HCT116 (cell line): ENCODE data around the gene KRIT1. TPM values are rescaled to one million over a fixed set of nuclear protein-coding genes. Genes with fewer than 3 reads are reported as not detected.

Experiments
- ATAC-seq: fragments of 200-7000 bp; cut with Tn5 transposase; 2 replicates; pipeline ENCODE4 v1.9.1; 2020; ENCODE audit warnings: mild to moderate bottlenecking, moderate library complexity
- BruUV-seq: library from RNA; stranded (reverse); fragments of 400-500 nt; replicated peaks from 2 replicates; lab custom pipeline; 2021; lab: Mats Ljungman, UMichigan
- CTCF ChIA-PET: fragments of 300-600 bp; sonication (Branson Sonifier 250); formaldehyde crosslinking; loops from one replicate; lab custom pipeline; 2021; ENCODE audit warnings: antibody characterized with exemption; lab: Charles Lee
- POLR2A ChIA-PET: fragments of 300-600, 350-600 bp; sonication (Branson Sonifier 250); formaldehyde crosslinking; loops from one replicate; lab custom pipeline; 2021; ENCODE audit warnings: antibody characterized with exemption; lab: Charles Lee
- RAD21 ChIA-PET, 2 experiments: fragments of 300-600 bp; sonication (Branson Sonifier 250); formaldehyde crosslinking; loops; one replicate each; lab custom pipeline; 2023; ENCODE audit warnings: low total read pairs in 2 of 2; ENCODE audit not compliant: uncharacterized antibody in 2 of 2, unreplicated experiment in 2 of 2, low non-redundant PET in 1 of 2; lab: Charles Lee
- DNase-seq: peaks from one replicate; pipeline ENCODE4 v3.0.0-alpha.2; 2010; ENCODE audit warnings: low read depth, low spot score
- H2AFZ ChIP-seq: fragments of 200-600 bp; shearing (Covaris generic), sonication (generic); 2 replicates; pipeline ENCODE4 v1.6.1; 2017; ENCODE audit warnings: low read depth, mixed run types, mixed read lengths, antibody characterized with exemption, low read length; ENCODE audit not compliant: poor library complexity, severe bottlenecking
- H3K27ac ChIP-seq: 2 replicates; pipeline ENCODE4 v1.5.1; 2012; ENCODE audit warnings: low read depth, low read length
- H3K27me3 ChIP-seq: fragments of 200-600 bp; sonication (generic); 2 replicates; pipeline ENCODE4 v1.6.1; 2016; ENCODE audit warnings: mixed run types, low read length, mixed read lengths; ENCODE audit not compliant: insufficient read depth
- H3K36me3 ChIP-seq, 2 experiments: fragments of 200-500 bp in 1 of 2; fragments of 200-600 bp in 1 of 2; sonication (Bioruptor generic) in 1 of 2; sonication (generic) in 1 of 2; 2 replicates each; pipeline versions ENCODE4 v1.5.1 to v1.6.1; 2014 to 2016; ENCODE audit warnings: low read length in 2 of 2, inconsistent platforms in 1 of 2, mixed read lengths in 1 of 2, mixed run types in 1 of 2; ENCODE audit not compliant: insufficient read depth in 2 of 2, control insufficient read depth in 1 of 2
- H3K4me1 ChIP-seq, 2 experiments: fragments of 200-600 bp in 1 of 2; sonication (generic) in 1 of 2; 2 replicates each; pipeline versions ENCODE4 v1.5.1 to v1.6.1; 2012 to 2017; ENCODE audit warnings: low read length in 2 of 2, inconsistent platforms in 1 of 2, mild to moderate bottlenecking in 1 of 2, mixed read lengths in 1 of 2, mixed run types in 1 of 2, moderate library complexity in 1 of 2; ENCODE audit not compliant: insufficient read depth in 2 of 2, control insufficient read depth in 1 of 2
- H3K4me2 ChIP-seq: fragments of 200-600 bp; sonication (generic); 2 replicates; pipeline ENCODE4 v1.6.1; 2017; ENCODE audit warnings: mixed run types, low read length, mixed read lengths
- H3K4me3 ChIP-seq, 2 experiments: fragments of 200-600 bp in 1 of 2; sonication (generic) in 1 of 2; replicated peaks in 1 of 2; 2 replicates each; pipeline ENCODE4 v1.5.1; 2011 to 2016; ENCODE audit warnings: low read length in 2 of 2, control low read depth in 1 of 2, low read depth in 1 of 2, mild to moderate bottlenecking in 1 of 2, mixed read lengths in 1 of 2, mixed run types in 1 of 2
- H3K79me2 ChIP-seq: fragments of 200-600 bp; sonication (generic); 2 replicates; pipeline ENCODE4 v1.6.1; 2017; ENCODE audit warnings: mild to moderate bottlenecking, mixed run types, low read length, moderate library complexity, mixed read lengths; ENCODE audit not compliant: insufficient read depth
- H3K9ac ChIP-seq: fragments of 200-600 bp; sonication (generic); 2 replicates; pipeline ENCODE4 v1.6.1; 2016; ENCODE audit warnings: low read length, mixed read lengths
- H3K9me2 ChIP-seq: fragments of 200-600 bp; sonication (generic), shearing (Covaris generic); 2 replicates; pipeline ENCODE4 v1.6.1; 2017; ENCODE audit warnings: mixed run types, mild to moderate bottlenecking, moderate library complexity; ENCODE audit not compliant: insufficient read depth
- H3K9me3 ChIP-seq, 2 experiments: fragments of 200-500 bp in 1 of 2; fragments of 200-600 bp in 1 of 2; sonication (Bioruptor generic) in 1 of 2; sonication (generic) in 1 of 2; 2 replicates each; pipeline ENCODE4 v1.6.1; 2014 to 2017; ENCODE audit warnings: low read length in 2 of 2, mixed read lengths in 2 of 2, inconsistent platforms in 1 of 2, low read depth in 1 of 2, mild to moderate bottlenecking in 1 of 2, mixed run types in 1 of 2, moderate library complexity in 1 of 2; ENCODE audit not compliant: control insufficient read depth in 1 of 2, insufficient read depth in 1 of 2
- H4K20me1 ChIP-seq: fragments of 200-600 bp; sonication (generic), shearing (Covaris generic); 2 replicates; pipeline ENCODE4 v1.6.1; 2017; ENCODE audit warnings: mixed run types, mild to moderate bottlenecking, moderate library complexity; ENCODE audit not compliant: insufficient read depth
- CBX3 ChIP-seq: IDR thresholded peaks from 2 replicates; pipeline ENCODE4 v1.6.1; 2012; ENCODE audit warnings: low read depth
- CEBPB ChIP-seq: IDR thresholded peaks from 2 replicates; pipeline ENCODE4 v1.6.1; 2012; ENCODE audit warnings: low read depth
- ELF1 ChIP-seq: IDR thresholded peaks from 2 replicates; pipeline ENCODE4 v1.6.1; 2012; ENCODE audit warnings: low read depth, borderline replicate concordance
- EZH2phosphoT487 ChIP-seq: fragments of 200-600 bp; IDR thresholded peaks from 2 replicates; pipeline ENCODE4 v1.6.1; 2018; ENCODE audit warnings: antibody characterized with exemption, borderline replicate concordance
- FOSL1 ChIP-seq: IDR thresholded peaks from 2 replicates; pipeline ENCODE4 v1.6.1; 2012; ENCODE audit warnings: low read depth
- JUND ChIP-seq: IDR thresholded peaks from 2 replicates; pipeline ENCODE4 v1.6.1; 2012
- POLR2A ChIP-seq: IDR thresholded peaks from 2 replicates; pipeline ENCODE4 v1.7.0; 2011; ENCODE audit warnings: borderline replicate concordance; ENCODE audit not compliant: insufficient read depth, insufficient read length; ENCODE audit errors: extremely low read depth
- POLR2AphosphoS5 ChIP-seq: IDR thresholded peaks from 2 replicates; pipeline ENCODE4 v1.6.1; 2011; ENCODE audit warnings: mild to moderate bottlenecking, low read depth, low read length, moderate library complexity
- RAD21 ChIP-seq: IDR thresholded peaks from 2 replicates; pipeline ENCODE4 v1.6.1; 2012; ENCODE audit warnings: low read depth, mild to moderate bottlenecking
- SIN3A ChIP-seq: IDR thresholded peaks from 2 replicates; pipeline ENCODE4 v1.6.1; 2012; ENCODE audit warnings: low read depth
- SRF ChIP-seq: IDR thresholded peaks from 2 replicates; pipeline ENCODE4 v1.6.1; 2012; ENCODE audit warnings: low read depth
- YY1 ChIP-seq: IDR thresholded peaks from 2 replicates; pipeline ENCODE4 v1.6.1; 2011; ENCODE audit warnings: low read length, low read depth, moderate library complexity, mild to moderate bottlenecking; ENCODE audit not compliant: insufficient replicate concordance; ENCODE audit errors: extremely low read depth
- ZFX ChIP-seq: fragments of 450-650 bp; IDR thresholded peaks from 2 replicates; pipeline ENCODE4 v1.6.1; 2017
- ZNF274 ChIP-seq: fragments of 200-500 bp; sonication (Bioruptor generic); IDR thresholded peaks from 2 replicates; pipeline ENCODE4 v1.6.1; 2014; ENCODE audit warnings: mild to moderate bottlenecking, low read depth, low read length, inconsistent platforms
- intact Hi-C: fragments of 100-400 bp; cut with micrococcal nuclease; formaldehyde crosslinking; loops from 2 replicates; pipeline ENCODE4 v1.10.0; 2022
- total RNA-seq: library from RNA; stranded (reverse); gene quantifications from one replicate; pipeline ENCODE4 v1.2.1, GENCODE V29; 2021; ENCODE audit not compliant: unreplicated experiment
- TF ChIP-seq, protein P1 (sequence below): IDR thresholded peaks from 2 replicates; pipeline ENCODE4 v1.6.1; 2012; ENCODE audit warnings: low read depth
- TF ChIP-seq, protein P2 (sequence below), 3 experiments: fragments of 200-600 bp in 1 of 3; sonication (generic) in 1 of 3; IDR thresholded peaks in 2 of 3; conservative IDR thresholded peaks in 1 of 3; 2 replicates each; pipeline ENCODE4 v1.5.1; 2012 to 2017; ENCODE audit warnings: low read depth in 2 of 3, low read length in 2 of 3, antibody characterized with exemption in 1 of 3, borderline replicate concordance in 1 of 3, control low read depth in 1 of 3, mild to moderate bottlenecking in 1 of 3, mixed read lengths in 1 of 3, mixed run types in 1 of 3, moderate library complexity in 1 of 3; ENCODE audit not compliant: insufficient read depth in 1 of 3
- TF ChIP-seq, protein P3 (sequence below): IDR thresholded peaks from 2 replicates; pipeline ENCODE4 v1.6.1; 2012

KRIT1 gene
- total RNA-seq, 1 experiment from 2014 or later, result 32.4 TPM

DNA sequence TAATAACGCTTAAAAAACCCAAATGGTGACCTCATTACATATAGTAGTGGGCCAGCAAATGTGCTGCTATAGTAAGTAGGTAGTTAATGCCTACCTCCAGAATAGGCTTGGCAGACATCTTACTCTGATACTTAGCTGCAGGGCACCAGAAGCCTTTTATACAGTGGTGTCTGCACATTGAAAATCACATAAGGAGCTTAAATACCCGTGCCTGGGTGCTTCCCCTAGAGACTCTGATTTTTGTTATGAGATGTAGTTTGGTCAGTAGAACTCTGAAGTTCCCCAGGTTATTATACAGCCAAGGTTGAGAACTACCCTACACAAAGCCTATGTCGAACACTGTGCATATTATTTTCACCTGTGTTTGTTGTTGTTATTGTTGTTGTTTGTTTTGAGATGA is 47.3 kb upstream of the KRIT1 start (continued):
- TF ChIP-seq SIN3A, result no peak
- TF ChIP-seq, all 23 proteins: peak for 0

DNA sequence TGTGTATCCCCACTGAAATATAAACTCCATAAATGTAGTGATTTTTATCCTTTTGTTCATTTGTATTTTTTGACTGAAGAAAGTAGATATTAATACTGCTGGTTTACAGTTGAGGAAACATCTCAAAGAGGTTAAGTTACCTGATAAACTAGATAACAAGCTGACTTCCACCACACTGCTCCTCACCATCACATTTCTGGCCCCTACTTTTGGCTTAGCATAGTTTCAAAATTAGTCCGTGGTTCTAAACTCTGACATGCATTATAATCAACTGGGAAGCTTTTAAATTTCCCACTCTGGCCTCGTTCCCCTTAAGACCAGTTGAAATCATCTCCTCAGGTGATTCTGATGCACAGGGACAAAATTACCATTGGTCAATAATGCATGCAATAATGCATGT is 43.6 kb upstream of the KRIT1 start:
- POLR2A ChIA-PET, result no interaction called here
- Histone ChIP-seq H3K27me3 (no peaks in the 10 kb centered on the region), H3K27ac (no peak overlapping the region), H4K20me1 (no peaks in the 10 kb centered on the region; the same call in 1 of the 2 replicates), H3K9ac (no peak overlapping the region), H3K4me2 (no peak overlapping the region), H2AFZ (no peak overlapping the region), H3K36me3 (no peaks in the 10 kb centered on the region), H3K4me1 (peaks cover 0 to 3% of the 10 kb centered on the region in 2 experiments; a peak in 1 of 4 replicates), H3K9me2 (no peaks in the 10 kb centered on the region), H3K9me3 (no peaks in the 10 kb centered on the region), H3K4me3 (no peak overlapping the region), H3K79me2 (peaks cover 42% of the 10 kb centered on the region)
- no TSS peak for BruUV-seq
- CTCF ChIA-PET, result no interaction called here
- ATAC-seq, result no peak
- intact Hi-C loops, result no loop called here
- RAD21 ChIA-PET, result no interaction called here
- TF ChIP-seq JUND, result no peak
- no peak for TF ChIP-seq POLR2AphosphoS5
- no peak for TF ChIP-seq CEBPB
- no peak for TF ChIP-seq RAD21
- TF ChIP-seq EZH2phosphoT487, result no peak
- TF ChIP-seq ZNF274, result no peak
- no peak for TF ChIP-seq CBX3
- TF ChIP-seq SRF, result no peak
- no peak for TF ChIP-seq ZFX
- TF ChIP-seq, protein P1, sequence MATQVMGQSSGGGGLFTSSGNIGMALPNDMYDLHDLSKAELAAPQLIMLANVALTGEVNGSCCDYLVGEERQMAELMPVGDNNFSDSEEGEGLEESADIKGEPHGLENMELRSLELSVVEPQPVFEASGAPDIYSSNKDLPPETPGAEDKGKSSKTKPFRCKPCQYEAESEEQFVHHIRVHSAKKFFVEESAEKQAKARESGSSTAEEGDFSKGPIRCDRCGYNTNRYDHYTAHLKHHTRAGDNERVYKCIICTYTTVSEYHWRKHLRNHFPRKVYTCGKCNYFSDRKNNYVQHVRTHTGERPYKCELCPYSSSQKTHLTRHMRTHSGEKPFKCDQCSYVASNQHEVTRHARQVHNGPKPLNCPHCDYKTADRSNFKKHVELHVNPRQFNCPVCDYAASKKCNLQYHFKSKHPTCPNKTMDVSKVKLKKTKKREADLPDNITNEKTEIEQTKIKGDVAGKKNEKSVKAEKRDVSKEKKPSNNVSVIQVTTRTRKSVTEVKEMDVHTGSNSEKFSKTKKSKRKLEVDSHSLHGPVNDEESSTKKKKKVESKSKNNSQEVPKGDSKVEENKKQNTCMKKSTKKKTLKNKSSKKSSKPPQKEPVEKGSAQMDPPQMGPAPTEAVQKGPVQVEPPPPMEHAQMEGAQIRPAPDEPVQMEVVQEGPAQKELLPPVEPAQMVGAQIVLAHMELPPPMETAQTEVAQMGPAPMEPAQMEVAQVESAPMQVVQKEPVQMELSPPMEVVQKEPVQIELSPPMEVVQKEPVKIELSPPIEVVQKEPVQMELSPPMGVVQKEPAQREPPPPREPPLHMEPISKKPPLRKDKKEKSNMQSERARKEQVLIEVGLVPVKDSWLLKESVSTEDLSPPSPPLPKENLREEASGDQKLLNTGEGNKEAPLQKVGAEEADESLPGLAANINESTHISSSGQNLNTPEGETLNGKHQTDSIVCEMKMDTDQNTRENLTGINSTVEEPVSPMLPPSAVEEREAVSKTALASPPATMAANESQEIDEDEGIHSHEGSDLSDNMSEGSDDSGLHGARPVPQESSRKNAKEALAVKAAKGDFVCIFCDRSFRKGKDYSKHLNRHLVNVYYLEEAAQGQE, result no peak
- TF ChIP-seq YY1, result no peak
- no peak for TF ChIP-seq POLR2A
- no peak for TF ChIP-seq ELF1
- no peak for TF ChIP-seq FOSL1
- TF ChIP-seq, protein P2, sequence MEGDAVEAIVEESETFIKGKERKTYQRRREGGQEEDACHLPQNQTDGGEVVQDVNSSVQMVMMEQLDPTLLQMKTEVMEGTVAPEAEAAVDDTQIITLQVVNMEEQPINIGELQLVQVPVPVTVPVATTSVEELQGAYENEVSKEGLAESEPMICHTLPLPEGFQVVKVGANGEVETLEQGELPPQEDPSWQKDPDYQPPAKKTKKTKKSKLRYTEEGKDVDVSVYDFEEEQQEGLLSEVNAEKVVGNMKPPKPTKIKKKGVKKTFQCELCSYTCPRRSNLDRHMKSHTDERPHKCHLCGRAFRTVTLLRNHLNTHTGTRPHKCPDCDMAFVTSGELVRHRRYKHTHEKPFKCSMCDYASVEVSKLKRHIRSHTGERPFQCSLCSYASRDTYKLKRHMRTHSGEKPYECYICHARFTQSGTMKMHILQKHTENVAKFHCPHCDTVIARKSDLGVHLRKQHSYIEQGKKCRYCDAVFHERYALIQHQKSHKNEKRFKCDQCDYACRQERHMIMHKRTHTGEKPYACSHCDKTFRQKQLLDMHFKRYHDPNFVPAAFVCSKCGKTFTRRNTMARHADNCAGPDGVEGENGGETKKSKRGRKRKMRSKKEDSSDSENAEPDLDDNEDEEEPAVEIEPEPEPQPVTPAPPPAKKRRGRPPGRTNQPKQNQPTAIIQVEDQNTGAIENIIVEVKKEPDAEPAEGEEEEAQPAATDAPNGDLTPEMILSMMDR (IDR thresholded peaks at IDR 0.05 in 2 of 3, conservative IDR thresholded peaks at IDR 0.05 in 1 of 3; ENCODE audit: borderline replicate concordance in 1 of 3, insufficient read depth in 1 of 3, low read depth in 2 of 3, low read length in 2 of 3), result no peak
- TF ChIP-seq, protein P3, sequence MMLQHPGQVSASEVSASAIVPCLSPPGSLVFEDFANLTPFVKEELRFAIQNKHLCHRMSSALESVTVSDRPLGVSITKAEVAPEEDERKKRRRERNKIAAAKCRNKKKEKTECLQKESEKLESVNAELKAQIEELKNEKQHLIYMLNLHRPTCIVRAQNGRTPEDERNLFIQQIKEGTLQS, result no peak
- no peak for DNase-seq
